ENCODE data around the gene RBP5.

GRCh38 chr12:7175493-7175892 is 46.8 kb upstream of the RBP5 start:
- no peak for TF ChIP-seq CTCF (IDR thresholded peaks at IDR 0.05)
- no peak for TF ChIP-seq EZH2 (IDR thresholded peaks at IDR 0.05; ENCODE audit: borderline replicate concordance, insufficient read depth, low read depth, low read length, poor library complexity, severe bottlenecking)
